DMS 273 treated with DMSO at 0.1 percent for 48 hours (cell line): Measurements from ENCODE around the gene SYNPR.

Source experiments
- DNase-seq: peaks from one replicate; lab custom pipeline; 2025; lab: John Stamatoyannopoulos, UW

Gene SYNPR

DNA sequence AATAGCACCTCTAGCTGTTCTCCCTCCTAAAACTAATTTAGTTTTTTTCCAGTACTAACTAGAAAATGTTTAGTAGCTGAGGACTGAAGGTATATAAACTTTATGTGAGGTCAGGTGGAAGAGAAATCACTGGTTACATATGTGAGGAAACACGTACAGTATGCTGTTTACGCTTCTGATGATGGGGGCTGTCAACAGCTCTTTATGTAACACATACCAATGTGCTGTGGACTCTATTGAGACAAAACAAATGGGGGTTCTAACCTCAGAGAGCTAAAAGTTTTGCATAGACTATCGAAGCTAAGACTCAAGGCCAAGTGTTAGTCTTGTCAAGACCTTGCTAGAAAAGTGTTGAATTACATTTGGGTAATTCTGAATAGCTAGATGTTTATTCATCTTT, 107.5 kb downstream of the SYNPR start:
- DNase-seq, result no peak

DNA sequence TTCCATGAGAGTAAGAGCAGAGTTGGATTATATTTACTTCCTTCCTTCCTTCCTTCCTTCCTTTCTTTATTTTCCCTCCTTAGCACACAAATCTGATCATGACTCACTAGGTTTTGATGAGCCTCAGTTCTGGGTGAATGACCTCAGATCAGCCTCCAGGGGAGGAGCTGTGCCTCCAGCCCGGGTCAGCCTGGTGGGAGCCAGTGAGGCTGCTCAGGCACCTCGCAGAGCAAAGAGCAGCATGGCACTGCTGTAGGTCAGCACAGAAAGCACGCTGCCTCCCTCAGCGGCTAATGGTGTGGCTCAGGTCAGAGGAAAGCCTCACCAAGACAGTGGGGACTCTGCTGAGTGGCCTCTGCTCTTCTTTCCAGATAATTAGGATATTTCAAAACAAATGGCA, 108.5 kb downstream of the SYNPR start:
- no peak for DNase-seq

DNA sequence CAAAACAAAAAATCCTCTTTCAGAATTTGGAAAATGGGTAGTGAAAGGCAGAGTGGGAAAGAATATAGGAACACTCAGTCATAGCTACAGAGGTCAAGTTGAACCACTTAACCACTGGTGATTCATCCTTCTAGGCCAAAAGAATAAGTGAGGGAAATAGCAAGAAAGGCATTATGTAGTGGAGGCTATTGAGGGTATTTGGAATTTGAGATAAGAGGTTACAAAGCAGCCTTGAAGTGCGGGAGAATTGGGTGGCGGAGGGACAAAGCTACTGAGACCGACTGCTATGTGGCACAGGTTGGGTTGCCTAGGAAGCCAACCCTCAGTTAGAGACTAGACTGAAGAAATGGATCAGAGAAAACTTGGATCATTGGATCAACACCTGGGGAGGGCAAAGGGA, 109.5 kb downstream of the SYNPR start:
- no peak for DNase-seq

DNA sequence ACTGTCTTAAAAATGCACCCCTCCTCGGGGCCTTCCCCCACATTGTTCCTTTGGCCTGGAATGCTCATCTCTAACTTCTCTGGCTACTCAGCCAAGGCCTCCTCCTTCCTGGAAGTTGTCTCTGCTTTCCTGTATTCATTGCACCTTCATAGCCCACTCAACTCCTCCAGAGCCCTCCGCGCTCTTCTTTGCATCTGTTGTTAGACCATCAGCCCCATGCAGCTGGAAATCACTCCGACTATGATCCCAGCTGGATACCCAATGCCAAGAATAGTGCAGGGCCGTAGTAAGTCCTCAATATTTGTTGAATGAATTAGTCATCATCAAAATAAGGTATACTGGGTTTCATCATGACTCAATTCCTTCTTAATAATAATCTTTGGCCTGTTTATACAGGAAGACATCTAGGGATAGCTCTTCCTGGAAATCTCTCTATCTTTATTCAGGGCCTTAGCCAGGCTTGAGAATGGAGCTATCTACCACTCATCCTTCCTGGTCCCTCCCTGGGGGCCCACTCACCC, 112.7 kb downstream of the SYNPR start:
- no peak for DNase-seq

DNA sequence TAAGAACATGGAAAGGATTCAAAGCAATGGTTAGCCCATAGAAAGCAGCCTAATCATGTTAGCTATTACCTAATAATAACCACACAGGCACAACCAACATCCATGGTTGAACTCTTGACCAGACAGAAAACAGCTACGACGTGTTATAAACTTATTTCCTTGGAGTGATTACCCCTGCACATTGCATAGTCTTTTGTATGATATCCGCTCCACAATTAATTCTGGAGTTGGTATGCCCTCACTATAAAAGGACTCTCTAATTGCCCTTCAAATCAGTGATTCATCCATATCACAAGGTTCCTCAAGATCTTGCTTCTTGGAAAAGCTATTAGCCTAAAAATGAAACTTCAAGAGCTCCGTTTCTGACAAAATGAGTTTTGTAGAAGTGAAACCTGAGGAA, 117.9 kb downstream of the SYNPR start:
- no peak for DNase-seq

DNA sequence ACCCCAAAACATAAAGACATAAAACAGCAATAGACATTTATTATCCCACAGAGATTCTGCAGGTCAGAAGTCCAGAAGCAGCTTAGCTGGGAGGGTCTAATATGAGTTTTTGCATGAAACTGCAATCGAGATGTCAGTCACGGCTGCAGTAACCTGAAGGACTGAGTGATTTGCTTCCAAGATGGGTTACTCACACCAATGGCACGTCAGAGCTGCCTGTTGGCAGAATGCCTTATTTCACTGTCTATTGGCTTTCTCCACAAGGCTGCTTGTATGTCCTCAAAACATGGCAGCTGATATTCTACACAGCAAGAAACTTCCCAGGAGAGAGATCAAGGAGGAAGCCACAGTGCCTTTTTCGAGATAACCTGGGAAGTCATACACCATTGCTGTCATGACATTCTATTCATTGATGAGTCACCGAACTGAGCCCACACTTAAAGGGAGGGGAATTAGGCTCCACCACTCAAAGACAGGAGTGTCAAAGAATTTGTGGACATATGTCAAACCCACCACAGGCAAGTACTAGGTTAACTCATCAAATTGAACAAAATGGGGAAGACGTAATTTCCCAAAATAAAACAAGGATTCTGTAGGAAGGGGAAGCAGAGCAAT, 122.2 kb downstream of the SYNPR start:
- DNase-seq, result no peak

DNA sequence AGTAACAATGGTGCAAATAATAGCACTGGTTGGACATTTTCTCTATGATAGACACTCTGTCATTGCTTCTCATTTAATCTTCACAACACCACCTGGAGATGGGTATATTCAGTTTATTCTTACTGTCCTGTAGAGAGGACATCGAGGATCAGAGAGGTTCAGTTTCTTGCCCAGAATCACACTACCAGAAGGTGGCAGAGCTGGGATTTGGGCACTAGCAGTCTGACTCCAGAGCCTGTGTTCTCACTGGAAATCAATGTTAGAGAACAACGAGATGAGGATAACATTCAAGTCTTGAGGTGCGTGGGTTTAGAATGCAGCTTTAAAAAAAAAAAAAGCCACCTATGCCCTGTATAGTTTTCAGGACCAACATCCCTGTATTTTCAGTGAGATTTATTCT, 127.8 kb downstream of the SYNPR start:
- DNase-seq, result no peak

DNA sequence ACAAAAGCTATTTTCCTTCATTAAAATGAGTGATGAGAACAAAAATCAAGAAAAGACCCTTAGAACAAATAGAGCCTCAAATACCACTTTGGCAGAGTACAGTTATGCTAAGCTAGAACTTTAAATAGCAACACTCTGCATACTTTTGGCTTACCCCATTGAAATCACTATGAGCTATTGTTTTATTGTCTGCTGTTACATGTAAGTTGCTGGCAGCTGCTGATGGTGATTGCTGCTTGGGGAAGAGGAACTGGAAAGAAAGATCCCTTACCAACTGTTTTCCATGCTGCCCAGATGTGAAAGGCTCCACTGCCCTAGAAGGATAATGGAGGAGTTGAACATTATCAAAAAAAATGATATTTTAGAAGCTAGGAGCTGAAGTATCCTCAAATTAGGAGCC, 135.4 kb downstream of the SYNPR start:
- no peak for DNase-seq

DNA sequence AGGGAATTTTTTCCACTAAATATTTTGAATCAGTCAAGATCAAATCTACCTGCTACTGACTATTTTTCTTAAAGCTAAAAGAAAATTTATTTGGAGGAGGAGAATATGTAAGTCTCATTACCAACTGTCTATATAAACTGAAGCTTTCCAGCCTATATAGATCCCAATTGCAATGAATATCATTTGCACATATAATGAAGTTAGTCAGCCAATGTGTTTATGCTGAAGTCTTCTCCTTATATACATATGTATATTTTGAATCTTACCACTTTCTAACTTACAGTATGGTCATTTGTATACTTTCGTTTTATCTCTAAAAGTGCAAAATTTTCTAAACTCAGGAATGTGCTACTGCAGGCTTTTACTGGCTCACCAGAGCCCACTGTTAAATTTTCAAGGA, 136.5 kb downstream of the SYNPR start:
- no peak for DNase-seq

DNA sequence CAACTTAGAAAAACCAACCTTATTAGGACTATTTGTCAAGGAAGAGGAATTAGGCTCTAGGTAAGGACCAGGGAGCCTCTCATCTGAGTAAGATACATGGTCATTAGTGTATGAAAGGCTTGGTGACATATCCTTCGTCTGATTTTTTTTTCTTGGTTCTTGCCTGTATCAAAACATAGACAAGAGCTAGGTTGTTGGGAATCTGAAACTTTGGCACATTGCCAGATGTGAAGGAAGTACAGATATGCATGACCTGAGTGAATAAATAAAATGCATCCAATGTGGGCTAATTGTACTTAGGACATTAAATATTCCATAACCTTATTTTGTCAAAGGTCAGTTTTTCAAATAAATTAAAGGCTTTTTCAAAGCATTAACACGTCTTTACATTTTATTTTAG, 151.8 kb downstream of the SYNPR start:
- DNase-seq, result no peak

DNA sequence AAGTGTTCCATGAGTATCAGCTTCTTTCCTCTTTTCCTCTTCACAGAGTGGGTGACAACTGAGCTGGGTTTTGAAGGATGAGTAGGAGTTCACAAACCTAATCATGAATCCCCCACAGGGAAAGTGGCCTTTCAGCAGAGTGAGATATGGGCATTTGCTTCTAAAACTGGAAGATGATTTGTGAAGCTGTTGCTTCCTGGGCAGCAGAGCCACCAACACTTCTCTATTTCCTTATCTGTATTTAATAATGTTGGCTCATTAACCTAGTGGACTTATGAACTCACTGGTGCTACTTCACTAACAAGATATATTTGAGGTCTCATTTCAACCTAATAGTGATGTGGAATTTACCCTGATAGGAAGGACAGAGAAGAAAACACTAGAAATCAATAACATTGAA, 152.8 kb downstream of the SYNPR start:
- no peak for DNase-seq

DNA sequence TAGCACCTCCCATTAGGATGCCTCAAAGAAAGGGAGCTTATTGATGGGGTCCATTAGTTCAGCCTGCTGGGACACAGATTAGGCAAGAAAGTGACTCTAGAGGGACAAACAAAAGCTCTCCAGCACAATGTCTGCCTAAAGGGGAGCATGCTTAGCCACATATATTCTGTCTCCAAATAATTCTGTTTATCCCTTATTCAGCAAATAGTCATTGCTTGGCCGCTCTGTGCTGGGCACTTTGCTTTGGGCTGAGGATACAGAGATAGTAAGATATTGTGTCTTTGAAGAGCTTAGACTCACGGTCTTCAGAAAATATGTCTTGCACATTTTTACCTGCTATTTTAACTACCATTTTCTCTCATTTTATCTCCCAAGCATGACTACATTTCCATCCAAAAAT, 159.8 kb downstream of the SYNPR start:
- DNase-seq, result no peak

DNA sequence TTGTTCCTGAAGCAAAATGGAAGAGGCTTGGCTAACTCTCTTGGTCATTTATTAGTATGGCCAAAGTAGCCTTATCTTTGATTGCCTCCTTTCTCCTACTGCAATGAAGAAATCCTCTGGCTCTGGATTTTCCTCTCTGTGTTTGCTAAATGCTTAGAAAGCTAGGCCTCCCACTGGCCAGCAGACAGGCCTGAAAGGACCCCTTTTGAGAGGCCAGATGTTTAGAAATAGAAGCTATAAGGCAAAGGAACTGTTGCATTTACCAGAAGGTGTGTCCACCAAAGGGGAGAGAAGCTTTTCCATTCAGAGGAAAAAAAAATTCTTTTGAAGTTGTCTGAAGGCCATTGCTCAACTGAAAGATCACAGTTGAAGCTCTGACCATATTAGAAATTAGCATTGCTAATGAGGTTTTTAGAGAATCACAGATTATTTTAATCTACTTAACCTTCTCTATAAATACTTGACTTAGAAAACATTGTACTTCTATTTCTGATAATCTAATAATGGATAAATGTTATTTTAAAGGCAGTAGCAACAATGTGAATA, 160.8 kb downstream of the SYNPR start:
- DNase-seq, result no peak

DNA sequence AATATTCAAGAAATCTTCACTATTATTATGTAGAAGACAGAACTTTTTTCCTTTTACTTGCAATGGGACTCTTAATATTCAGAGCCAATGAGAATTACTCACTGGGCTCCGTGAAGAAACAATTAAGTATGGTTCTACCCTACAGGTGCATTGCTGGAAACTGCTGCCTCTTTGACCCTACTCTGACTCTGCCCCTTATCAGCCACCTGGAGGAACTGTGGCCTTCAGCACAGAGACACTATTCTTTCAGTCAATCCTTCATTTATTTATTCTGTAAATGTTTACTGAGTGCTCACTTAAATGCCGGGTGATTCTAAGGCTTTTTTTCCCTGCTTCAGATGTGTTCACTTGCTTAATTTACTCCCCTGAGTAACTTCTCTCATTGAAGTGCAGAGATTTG, 163.2 kb downstream of the SYNPR start:
- no peak for DNase-seq

DNA sequence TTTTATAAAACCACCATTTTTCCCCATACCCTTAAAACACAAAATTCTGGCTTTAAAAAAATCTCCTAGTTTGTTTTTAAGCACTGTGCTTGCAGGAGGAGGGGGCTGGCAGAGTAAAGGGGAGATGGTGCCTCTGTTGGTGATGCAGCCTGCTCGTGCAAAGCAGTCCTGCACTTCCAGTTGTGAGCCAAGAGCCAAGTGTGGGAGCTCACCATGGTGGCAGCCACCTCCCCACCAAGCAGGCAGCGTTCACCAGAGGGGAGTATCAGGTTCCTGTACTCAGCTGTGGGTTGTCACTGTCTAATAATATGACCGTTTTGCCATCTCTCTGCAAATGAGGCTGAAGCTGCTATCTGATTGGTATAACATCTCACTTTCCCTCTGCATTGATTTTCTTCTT, 164.8 kb downstream of the SYNPR start:
- DNase-seq, result no peak

DNA sequence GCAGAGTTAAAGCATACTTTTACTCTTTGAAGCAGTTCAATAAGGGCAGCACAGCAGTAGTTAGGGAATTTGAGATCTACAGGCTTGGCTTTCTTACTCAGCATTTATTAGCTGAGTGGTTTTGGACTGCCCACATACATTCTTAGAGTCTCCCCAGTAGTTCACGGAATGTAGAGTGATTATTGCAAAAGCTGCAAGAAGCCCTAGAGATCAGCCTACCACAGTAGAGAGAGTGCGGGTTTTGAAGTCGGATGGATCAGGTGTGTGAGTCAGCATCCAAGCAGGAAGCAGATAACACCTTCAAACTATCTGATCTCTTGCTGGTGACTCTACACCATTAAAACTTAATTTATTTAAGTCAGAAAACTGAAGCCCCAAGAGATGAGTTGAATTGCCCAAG, 171.9 kb downstream of the SYNPR start:
- DNase-seq, result no peak

DNA sequence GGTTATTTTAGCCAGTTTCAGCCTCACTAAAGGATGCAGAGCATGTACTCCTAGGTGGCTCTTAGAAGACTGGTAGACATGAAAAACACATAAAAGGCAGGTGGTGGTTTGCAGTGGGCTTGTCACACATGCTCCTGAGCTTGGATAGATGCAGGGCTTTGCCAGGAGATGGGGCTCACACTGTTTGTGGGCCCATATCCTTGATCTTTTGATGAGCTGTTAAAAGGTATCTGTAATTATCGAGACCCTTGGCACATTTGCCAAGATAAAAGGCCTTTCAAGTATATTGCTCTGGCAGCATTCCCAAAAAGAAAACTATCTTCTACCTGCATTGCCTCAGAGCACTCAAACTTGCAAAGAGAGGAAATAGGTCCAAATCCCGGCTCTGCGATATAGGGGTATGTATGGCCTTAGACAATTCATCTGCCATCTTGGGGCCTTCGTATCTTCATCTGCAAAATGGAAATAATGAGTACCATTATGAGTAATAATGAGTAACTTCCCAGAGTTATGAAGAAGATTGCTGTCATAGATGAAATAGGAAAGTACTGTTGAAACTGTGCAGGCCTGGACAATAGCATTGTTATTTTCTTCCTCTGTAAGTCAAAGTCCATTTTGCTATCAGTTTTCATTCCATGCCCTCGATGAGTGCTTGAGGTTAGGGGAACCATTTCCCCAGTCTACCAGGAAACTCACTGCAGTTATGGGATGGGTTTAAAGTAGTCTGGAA, 172.7 kb downstream of the SYNPR start:
- DNase-seq, result no peak

DNA sequence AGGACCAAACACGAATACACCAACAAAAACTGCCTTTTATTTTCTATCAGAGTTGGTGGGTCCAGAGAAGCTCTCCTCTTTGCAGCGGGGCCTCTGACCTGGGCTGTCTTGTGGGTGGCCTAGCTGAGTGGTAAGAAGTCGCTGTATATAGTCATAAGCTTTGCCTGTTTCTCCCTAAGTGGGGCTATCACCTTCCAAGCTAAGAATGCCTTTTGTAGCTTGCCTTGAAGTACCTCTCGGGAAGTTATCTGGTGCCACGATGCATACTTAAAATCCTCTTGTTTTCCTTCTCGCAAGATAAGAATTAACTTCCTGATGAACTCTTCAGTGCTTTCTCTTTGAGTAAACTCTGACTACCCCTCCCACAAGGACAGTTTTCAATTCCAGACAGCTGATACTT, 178.8 kb downstream of the SYNPR start:
- DNase-seq, result no peak

DNA sequence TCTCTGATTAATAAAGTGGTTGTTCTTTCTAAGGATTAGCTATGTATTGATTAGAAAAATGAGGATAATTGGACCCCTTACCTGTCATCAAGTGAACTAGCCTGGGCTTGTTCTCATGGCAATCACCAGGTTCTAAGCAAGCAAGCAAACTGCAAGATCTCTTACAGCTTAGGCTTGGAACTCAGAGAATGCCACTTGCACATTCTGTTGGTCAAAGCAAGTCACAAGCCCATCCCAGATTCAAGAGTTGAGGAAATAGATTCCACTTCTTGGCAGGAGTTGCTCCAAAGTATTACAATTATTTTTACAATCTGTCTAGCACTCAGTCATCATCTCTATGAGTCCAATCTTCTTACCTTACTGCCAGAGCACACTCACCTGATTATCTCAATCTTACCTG, 180.3 kb downstream of the SYNPR start:
- no peak for DNase-seq

DNA sequence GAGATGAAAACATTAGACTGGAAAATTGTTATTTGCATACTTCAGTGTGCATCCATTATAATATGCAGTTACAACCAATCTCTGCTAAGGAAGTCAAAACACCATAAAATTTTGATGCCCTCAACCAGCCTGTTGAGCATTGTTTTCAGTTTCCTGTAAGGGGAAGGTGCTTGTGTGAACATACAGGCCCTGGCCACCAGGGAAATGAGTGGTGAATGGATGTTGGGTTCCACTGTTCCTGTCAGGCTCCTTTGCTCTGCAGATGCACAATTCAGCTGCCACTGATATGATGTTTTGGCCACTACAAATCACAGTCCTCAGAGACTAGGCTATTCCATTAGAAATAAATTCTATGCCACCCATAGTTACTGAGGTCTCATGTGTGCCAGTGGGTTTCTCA, 184.6 kb downstream of the SYNPR start:
- DNase-seq, result no peak

DNA sequence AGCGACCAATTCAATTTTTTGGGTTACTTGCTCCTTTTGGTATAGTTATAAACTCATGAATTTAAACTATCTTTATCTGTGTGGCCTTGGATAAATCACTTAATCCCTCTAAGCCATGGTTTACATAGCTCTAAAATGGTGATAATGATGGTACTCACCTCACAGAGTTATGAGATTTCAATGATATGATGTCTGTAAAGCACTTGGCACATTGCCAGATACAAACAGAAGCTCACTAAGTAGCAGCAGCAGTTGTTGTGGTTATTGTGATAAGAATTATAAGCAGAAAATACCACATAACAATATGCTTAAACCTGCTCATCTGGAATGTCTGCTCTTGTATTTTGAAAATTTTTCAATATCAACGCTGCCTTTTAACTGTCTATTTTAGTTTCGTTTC, 189.3 kb downstream of the SYNPR start:
- DNase-seq, result no peak

DNA sequence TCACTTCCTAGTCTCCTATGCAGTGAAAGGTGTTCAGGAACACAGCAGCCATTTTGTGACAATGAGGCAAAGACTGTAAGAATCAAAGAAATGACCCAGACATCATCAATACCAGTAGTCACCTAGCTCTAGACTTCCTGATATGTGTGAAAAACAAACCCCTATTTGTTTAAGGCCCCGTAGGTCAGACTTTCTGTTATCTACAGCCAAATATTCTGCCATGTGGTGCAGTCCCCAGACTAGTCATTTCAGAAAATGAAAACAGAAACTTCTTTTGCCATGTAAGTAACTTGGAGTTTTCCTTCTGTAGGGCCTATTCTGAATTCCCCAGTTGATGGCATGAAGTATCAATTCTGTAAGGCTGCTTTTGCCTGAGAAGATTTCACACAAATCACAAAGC, 192.6 kb downstream of the SYNPR start:
- no peak for DNase-seq

DNA sequence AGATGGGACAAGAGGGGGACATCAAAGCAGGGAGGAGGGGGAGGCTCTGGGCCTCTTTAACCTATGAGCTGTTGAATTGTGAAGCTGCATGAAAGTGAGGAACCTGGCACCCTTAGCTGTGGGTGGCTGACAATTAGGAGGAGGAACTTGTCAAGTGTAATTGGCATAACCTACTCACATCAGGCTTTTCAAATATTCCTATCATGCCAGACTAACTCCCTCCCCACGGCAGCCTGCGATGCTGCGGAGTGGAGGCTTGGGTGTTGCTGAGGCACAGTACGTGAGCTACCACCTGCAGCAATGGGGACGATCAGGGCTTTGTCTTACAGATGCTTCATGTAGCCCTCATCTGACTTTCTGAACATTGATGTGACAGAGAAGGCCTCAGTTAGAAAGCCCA, 193.7 kb downstream of the SYNPR start:
- DNase-seq, result no peak
